NOMO-1 treated with dmso at 0.1 percent for 144 hours (cell line): ENCODE measurements around the gene CEP78.
"Not testable (repeated sequence)": the region's sequence is repeated elsewhere in the genome, so short reads cannot be mapped to it uniquely, and the experiment has no call there.

ENCODE experiments used
- DNase-seq: peaks from one replicate; lab custom pipeline; 2025; ENCODE audit not compliant: unreplicated experiment; lab: John Stamatoyannopoulos, UW

CEP78 gene

GRCh38 chr9:78235256-78235761 lies 566 bp upstream of the CEP78 start:
- DNase-seq = no peak

- no peak for DNase-seq
Measured at GRCh38 chr9:78236551-78236910, 656 bp downstream of the CEP78 start.

GRCh38 chr9:78238046-78239038 lies 2.5 kb downstream of the CEP78 start:
- DNase-seq = no peak

- DNase-seq = no peak
Measured at GRCh38 chr9:78239506-78239905, 3.6 kb downstream of the CEP78 start.

- no peak for DNase-seq
Measured at GRCh38 chr9:78242041-78242440, 6.2 kb downstream of the CEP78 start.

GRCh38 chr9:78243130-78243529 lies 7.3 kb downstream of the CEP78 start:
- DNase-seq = no peak

- no peak for DNase-seq
Measured at GRCh38 chr9:78245401-78245800, 9.5 kb downstream of the CEP78 start.

GRCh38 chr9:78248635-78249034 lies 12.8 kb downstream of the CEP78 start:
- no peak for DNase-seq

- DNase-seq = no peak
Measured at GRCh38 chr9:78249542-78249941, 13.7 kb downstream of the CEP78 start.

GRCh38 chr9:78252616-78253015 lies 16.7 kb downstream of the CEP78 start:
- DNase-seq = no peak

GRCh38 chr9:78253285-78253684 lies 17.4 kb downstream of the CEP78 start:
- DNase-seq = no peak

GRCh38 chr9:78261403-78262001 lies 25.6 kb downstream of the CEP78 start:
- DNase-seq = no peak

- DNase-seq = no peak
Measured at GRCh38 chr9:78262655-78263054, 26.8 kb downstream of the CEP78 start.

GRCh38 chr9:78267889-78268288 lies 32.0 kb downstream of the CEP78 start:
- DNase-seq = no peak

GRCh38 chr9:78269784-78270183 lies 33.9 kb downstream of the CEP78 start:
- DNase-seq = no peak

- no peak for DNase-seq
Measured at GRCh38 chr9:78272307-78272706, 36.4 kb downstream of the CEP78 start.

GRCh38 chr9:78273761-78274160 lies 37.9 kb downstream of the CEP78 start:
- no peak for DNase-seq

- no peak for DNase-seq
Measured at GRCh38 chr9:78278177-78278777, 42.4 kb downstream of the CEP78 start.

GRCh38 chr9:78278801-78279200 lies 42.9 kb downstream of the CEP78 start:
- no peak for DNase-seq

- DNase-seq = no peak
Measured at GRCh38 chr9:78280982-78281668, 45.2 kb downstream of the CEP78 start.

GRCh38 chr9:78284181-78284580 lies 48.3 kb downstream of the CEP78 start:
- DNase-seq = not testable (repeated sequence)
